Cerebellar nuclear complex (tissue), 1 donor: ENCODE results near the gene THUMPD3.

ENCODE experiments used
- DNase-seq, 2 experiments: peaks; one replicate each; lab custom pipeline; 2025; lab: John Stamatoyannopoulos, UW

The THUMPD3 gene

GRCh38 chr3:9362731-9363530 is at the start of gene THUMPD3:
Gene THUMPD3 (plus strand): TSS chr3:9363054. CDS start chr3:9365069, 2,015 bp downstream.
- DNase-seq: peak in 1 of 2 experiments; percentile 72

GRCh38 chr3:9314796-9315195 is 48.1 kb upstream of the THUMPD3 start:
- DNase-seq: no peak

- DNase-seq: no peak
These were observed 45.9 kb upstream of the THUMPD3 start for GRCh38 chr3:9316881-9317361.

- DNase-seq: no peak
These were observed 40.1 kb upstream of the THUMPD3 start for GRCh38 chr3:9322780-9323179.

- no peak for DNase-seq
These were observed 37.9 kb upstream of the THUMPD3 start for GRCh38 chr3:9324944-9325343.

GRCh38 chr3:9327578-9327977 is 35.3 kb upstream of the THUMPD3 start:
- no peak for DNase-seq

- no peak for DNase-seq
These were observed 32.6 kb upstream of the THUMPD3 start for GRCh38 chr3:9330166-9330703.

- DNase-seq: no peak
These were observed 31.7 kb upstream of the THUMPD3 start for GRCh38 chr3:9331171-9331570.

GRCh38 chr3:9332250-9333030 is 30.4 kb upstream of the THUMPD3 start:
- no peak for DNase-seq

GRCh38 chr3:9339761-9340471 is 22.9 kb upstream of the THUMPD3 start:
- DNase-seq: no peak

- no peak for DNase-seq
These were observed 22.4 kb upstream of the THUMPD3 start for GRCh38 chr3:9340472-9340902.

GRCh38 chr3:9342696-9343095 is 20.2 kb upstream of the THUMPD3 start:
- DNase-seq: no peak

- DNase-seq: no peak
These were observed 19.7 kb upstream of the THUMPD3 start for GRCh38 chr3:9343115-9343514.

GRCh38 chr3:9345041-9345440 is 17.8 kb upstream of the THUMPD3 start:
- no peak for DNase-seq

GRCh38 chr3:9346141-9346540 is 16.7 kb upstream of the THUMPD3 start:
- no peak for DNase-seq

GRCh38 chr3:9347081-9347480 is 15.8 kb upstream of the THUMPD3 start:
- DNase-seq: no peak

- no peak for DNase-seq
These were observed 15.0 kb upstream of the THUMPD3 start for GRCh38 chr3:9347887-9348286.

- DNase-seq: no peak
These were observed 13.3 kb upstream of the THUMPD3 start for GRCh38 chr3:9349321-9350117.

GRCh38 chr3:9351709-9352126 is 11.1 kb upstream of the THUMPD3 start:
- no peak for DNase-seq

GRCh38 chr3:9352917-9353752 is 9.7 kb upstream of the THUMPD3 start:
- peak in 1 of 2 experiments; percentile 19 for DNase-seq
